Loucy (cell line): ENCODE results near the gene HDAC10.
A peak's percentile ranks its signal among the peaks of the same experiment; 100 is the strongest.

Experiments used
- H2AFZ ChIP-seq: fragments of 200-600 bp; sonication (generic); 2 replicates; pipeline ENCODE4 v1.6.0; 2016; ENCODE audit warnings: antibody characterized with exemption, mild to moderate bottlenecking, low read length, moderate library complexity
- H3F3A ChIP-seq: fragments of 200-600 bp; 2 replicates; pipeline ENCODE4 v1.6.0; 2016; ENCODE audit warnings: antibody characterized with exemption, low read depth, mild to moderate bottlenecking
- H3K27me3 ChIP-seq: fragments of 200-600 bp; sonication (generic); 2 replicates; pipeline ENCODE4 v1.6.1; 2014; ENCODE audit warnings: low read length, mild to moderate bottlenecking; ENCODE audit not compliant: insufficient read depth, poor library complexity, severe bottlenecking
- H3K36me3 ChIP-seq: fragments of 200-600 bp; sonication (generic); 2 replicates; pipeline ENCODE4 v1.6.1; 2016; ENCODE audit warnings: low read length; ENCODE audit not compliant: insufficient read depth
- H3K4me1 ChIP-seq: fragments of 200-600 bp; sonication (generic); 2 replicates; pipeline ENCODE4 v1.5.1; 2014; ENCODE audit warnings: low read length, mild to moderate bottlenecking; ENCODE audit not compliant: insufficient read depth, poor library complexity, severe bottlenecking
- H3K4me2 ChIP-seq: fragments of 200-600 bp; sonication (generic); 2 replicates; pipeline ENCODE4 v1.6.0; 2014; ENCODE audit warnings: antibody characterized with exemption, low read length, low read depth, mild to moderate bottlenecking; ENCODE audit not compliant: poor library complexity, severe bottlenecking
- H3K4me3 ChIP-seq: fragments of 200-600 bp; sonication (generic); 2 replicates; pipeline ENCODE4 v1.5.1; 2014; ENCODE audit warnings: low read length, mild to moderate bottlenecking, mixed read lengths; ENCODE audit not compliant: poor library complexity, severe bottlenecking
- H3K79me2 ChIP-seq: fragments of 200-600 bp; sonication (generic); 2 replicates; pipeline ENCODE4 v1.6.1; 2014; ENCODE audit warnings: low read length; ENCODE audit not compliant: insufficient read depth
- H3K9ac ChIP-seq: fragments of 200-600 bp; sonication (generic); 2 replicates; pipeline ENCODE4 v1.6.0; 2014; ENCODE audit warnings: mild to moderate bottlenecking, low read depth, low read length, moderate library complexity; ENCODE audit not compliant: poor library complexity, severe bottlenecking
- H3K9me2 ChIP-seq: fragments of 200-600 bp; sonication (generic); replicated peaks from 2 replicates; pipeline ENCODE4 v1.6.1; 2016; ENCODE audit warnings: low read depth, low read length, mixed read lengths
- H3K9me3 ChIP-seq: fragments of 200-600 bp; sonication (generic); 2 replicates; pipeline ENCODE4 v1.6.1; 2014; ENCODE audit warnings: mild to moderate bottlenecking, antibody characterized with exemption, low read length, low read depth; ENCODE audit not compliant: insufficient read depth
- H4K20me1 ChIP-seq: fragments of 200-600 bp; sonication (generic); 2 replicates; pipeline ENCODE4 v1.6.0; 2014; ENCODE audit warnings: antibody characterized with exemption, low read length, mild to moderate bottlenecking; ENCODE audit not compliant: insufficient read depth, poor library complexity, severe bottlenecking
- EZH2phosphoT487 ChIP-seq: fragments of 200-600 bp; IDR thresholded peaks from 2 replicates; pipeline ENCODE4 v1.6.1; 2018; ENCODE audit warnings: antibody characterized with exemption, mild to moderate bottlenecking, moderate library complexity, borderline replicate concordance
- TF ChIP-seq, protein P1 (sequence below): fragments of 200-600 bp; sonication (generic); conservative IDR thresholded peaks from 2 replicates; pipeline ENCODE4 v1.5.1; 2014; ENCODE audit warnings: mild to moderate bottlenecking, antibody characterized with exemption, low read length

The HDAC10 gene

DNA sequence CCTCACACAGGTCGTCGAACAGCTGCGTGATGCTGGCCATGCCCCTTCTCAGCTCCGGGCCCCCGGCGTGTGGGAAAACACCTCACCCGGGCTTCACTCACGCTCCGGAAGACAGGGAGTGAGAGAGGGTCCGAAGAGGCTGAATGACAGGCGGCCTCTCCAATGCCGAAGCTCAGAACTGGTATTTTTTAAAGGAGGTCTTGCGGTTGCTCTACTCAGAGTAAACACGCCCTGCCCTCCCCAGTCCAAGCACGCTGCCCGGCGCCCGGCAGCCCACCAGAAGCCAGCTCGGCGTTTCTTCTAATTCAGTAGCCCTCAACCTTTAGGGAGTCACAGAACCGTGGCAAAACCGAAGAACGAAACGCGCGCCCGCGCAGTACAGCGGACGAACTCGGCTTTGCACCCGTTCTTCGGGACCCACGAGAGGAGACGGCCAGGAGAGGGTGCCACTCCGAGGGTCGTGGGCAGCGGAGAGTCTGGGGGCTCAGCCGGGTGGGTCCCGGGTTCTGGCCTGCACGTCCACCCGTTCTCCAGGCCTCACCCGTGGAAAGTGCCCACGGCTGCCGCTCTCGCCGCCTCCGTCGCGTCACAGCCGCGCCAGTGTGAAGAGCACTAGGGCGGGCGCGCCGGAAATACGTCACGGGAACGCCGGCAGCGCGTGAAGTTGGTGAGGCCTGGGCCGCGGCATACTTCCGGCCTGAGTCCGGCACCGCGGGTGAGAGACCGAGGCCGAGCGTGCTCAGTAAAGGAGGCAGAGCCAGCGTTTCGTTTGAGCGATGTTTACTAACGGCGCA lies 6.4 kb downstream of the HDAC10 start, which contains the start of gene TUBGCP6:
TUBGCP6 (minus strand) TSS at position 604 of the 794 bp plus-strand sequence; CDS start at position 40, 564 bp downstream.
- peak within 1 kb of the TSS; percentile 80 for H3K9ac ChIP-seq
- H4K20me1 ChIP-seq: peaks cover 29% of the 10 kb centered on the region
- H3K9me3 ChIP-seq: no peaks in the 10 kb centered on the region
- H3K36me3 ChIP-seq: no peaks in the 10 kb centered on the region
- H3F3A ChIP-seq: no peaks in the 10 kb centered on the region
- H3K4me2 ChIP-seq: peak within 1 kb of the TSS; percentile 93
- peak within 1 kb of the TSS; percentile 89 for H2AFZ ChIP-seq
- H3K4me1 ChIP-seq: peaks cover 31% of the 10 kb centered on the region
- peak within 1 kb of the TSS; percentile 93 for H3K4me3 ChIP-seq
- peaks cover 66% of the 10 kb centered on the region for H3K79me2 ChIP-seq
- no peaks in the 10 kb centered on the region for H3K9me2 ChIP-seq
- no peak for TF ChIP-seq EZH2phosphoT487
- TF ChIP-seq, protein P1, sequence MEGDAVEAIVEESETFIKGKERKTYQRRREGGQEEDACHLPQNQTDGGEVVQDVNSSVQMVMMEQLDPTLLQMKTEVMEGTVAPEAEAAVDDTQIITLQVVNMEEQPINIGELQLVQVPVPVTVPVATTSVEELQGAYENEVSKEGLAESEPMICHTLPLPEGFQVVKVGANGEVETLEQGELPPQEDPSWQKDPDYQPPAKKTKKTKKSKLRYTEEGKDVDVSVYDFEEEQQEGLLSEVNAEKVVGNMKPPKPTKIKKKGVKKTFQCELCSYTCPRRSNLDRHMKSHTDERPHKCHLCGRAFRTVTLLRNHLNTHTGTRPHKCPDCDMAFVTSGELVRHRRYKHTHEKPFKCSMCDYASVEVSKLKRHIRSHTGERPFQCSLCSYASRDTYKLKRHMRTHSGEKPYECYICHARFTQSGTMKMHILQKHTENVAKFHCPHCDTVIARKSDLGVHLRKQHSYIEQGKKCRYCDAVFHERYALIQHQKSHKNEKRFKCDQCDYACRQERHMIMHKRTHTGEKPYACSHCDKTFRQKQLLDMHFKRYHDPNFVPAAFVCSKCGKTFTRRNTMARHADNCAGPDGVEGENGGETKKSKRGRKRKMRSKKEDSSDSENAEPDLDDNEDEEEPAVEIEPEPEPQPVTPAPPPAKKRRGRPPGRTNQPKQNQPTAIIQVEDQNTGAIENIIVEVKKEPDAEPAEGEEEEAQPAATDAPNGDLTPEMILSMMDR: no peak; the same call in 1 of the 2 replicates
- H3K27me3 ChIP-seq: no peaks in the 10 kb centered on the region

DNA sequence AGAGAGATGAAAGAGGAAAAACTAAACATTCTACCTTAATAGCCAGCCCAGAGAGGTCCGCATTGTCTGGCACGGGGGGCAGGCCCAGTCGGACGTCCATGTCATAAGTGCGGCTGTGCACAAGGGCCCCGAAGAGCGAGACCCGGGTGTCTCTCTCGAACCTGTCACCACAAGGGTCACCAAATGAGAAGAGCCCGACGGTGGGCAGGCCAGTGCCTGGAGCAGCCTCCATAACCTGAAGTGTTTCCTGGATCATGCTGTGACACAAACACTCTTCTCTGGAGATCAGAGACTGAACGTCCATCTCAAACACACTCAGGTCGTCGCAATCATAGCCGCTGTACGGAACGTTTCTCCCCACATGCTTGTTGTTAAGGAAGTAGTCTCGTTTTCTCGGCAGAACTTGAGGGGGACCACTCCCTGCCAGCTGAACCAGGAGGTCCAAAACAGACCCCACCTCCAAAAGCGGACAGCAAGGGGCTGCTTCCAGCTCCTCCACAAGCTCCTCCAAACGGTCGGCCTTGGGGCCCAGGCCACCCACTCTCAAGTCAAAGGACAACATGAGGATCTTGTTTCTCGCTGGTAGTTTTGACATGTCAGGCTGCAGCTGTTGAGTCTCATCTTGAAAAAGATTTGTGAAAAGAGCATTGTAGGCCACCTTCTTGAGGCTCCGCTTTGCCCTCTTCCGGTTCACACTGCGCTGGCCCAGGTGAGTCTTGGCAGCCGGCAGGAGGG lies 7.2 kb downstream of the HDAC10 start:
- Histone ChIP-seq H3K9me3 (no peaks in the 10 kb centered on the region), H3K9ac (peak overlapping the region; percentile 80), H3K9me2 (no peaks in the 10 kb centered on the region), H2AFZ (no peak overlapping the region), H3K4me2 (peak overlapping the region; percentile 93), H3K4me1 (peaks cover 28% of the 10 kb centered on the region), H3K4me3 (peak overlapping the region; percentile 93), H3K27me3 (no peaks in the 10 kb centered on the region), H4K20me1 (peaks cover 25% of the 10 kb centered on the region), H3K36me3 (no peaks in the 10 kb centered on the region), H3K79me2 (peaks cover 68% of the 10 kb centered on the region), H3F3A (no peaks in the 10 kb centered on the region)
- no peak for TF ChIP-seq EZH2phosphoT487
- TF ChIP-seq, protein P1: no peak

DNA sequence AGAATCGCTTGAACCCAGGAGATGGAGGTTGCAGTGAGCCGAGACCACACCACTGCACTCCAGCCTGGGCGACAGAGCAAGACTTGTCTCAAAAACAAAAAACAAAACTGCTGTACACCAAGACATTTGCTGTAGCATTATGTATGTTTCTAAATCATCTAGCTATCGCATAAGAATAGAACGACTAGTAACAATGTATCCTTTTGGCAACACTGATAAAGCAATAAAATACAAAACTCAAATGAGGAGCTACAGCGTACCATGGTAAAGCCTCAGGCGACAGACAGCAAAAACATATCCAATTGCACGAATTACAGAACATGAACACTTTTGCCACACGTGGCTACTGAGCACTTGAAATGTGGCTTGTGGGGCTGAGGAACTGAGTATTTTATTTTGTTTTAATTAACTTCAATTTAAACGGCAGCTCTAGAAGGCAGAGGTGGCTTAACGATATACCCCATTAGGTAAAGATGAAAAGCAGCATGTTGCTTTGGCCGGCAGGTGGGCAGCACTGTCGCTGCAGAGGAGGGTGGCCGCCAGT lies 8.6 kb downstream of the HDAC10 start:
- H3K4me3 ChIP-seq: peak overlapping the region; percentile 93
- H3K27me3 ChIP-seq: no peaks in the 10 kb centered on the region
- H3K4me1 ChIP-seq: peaks cover 28% of the 10 kb centered on the region
- no peaks in the 10 kb centered on the region for H3K9me2 ChIP-seq
- H3K9ac ChIP-seq: peak overlapping the region; percentile 61
- peaks cover 72% of the 10 kb centered on the region for H3K79me2 ChIP-seq
- H4K20me1 ChIP-seq: peaks cover 25% of the 10 kb centered on the region
- no peaks in the 10 kb centered on the region for H3K9me3 ChIP-seq
- peak overlapping the region; percentile 93 for H3K4me2 ChIP-seq
- no peak for TF ChIP-seq EZH2phosphoT487
- TF ChIP-seq, protein P1: no peak
- H3F3A ChIP-seq: no peaks in the 10 kb centered on the region
- H3K36me3 ChIP-seq: no peaks in the 10 kb centered on the region
- no peak overlapping the region for H2AFZ ChIP-seq
